Activated gamma-delta T cell (primary cell): ENCODE measurements around the gene TMEM63B.
"Not testable (repeated sequence)": the region's sequence is repeated elsewhere in the genome, so short reads cannot be mapped to it uniquely, and the experiment has no call there.

Experiments
- DNase-seq: peaks from one replicate; lab custom pipeline; 2025; lab: John Stamatoyannopoulos, UW

Gene TMEM63B

GRCh38 chr6:44144536-44144935, 17.2 kb downstream of the TMEM63B start:
- DNase-seq = not testable (repeated sequence)

DNA sequence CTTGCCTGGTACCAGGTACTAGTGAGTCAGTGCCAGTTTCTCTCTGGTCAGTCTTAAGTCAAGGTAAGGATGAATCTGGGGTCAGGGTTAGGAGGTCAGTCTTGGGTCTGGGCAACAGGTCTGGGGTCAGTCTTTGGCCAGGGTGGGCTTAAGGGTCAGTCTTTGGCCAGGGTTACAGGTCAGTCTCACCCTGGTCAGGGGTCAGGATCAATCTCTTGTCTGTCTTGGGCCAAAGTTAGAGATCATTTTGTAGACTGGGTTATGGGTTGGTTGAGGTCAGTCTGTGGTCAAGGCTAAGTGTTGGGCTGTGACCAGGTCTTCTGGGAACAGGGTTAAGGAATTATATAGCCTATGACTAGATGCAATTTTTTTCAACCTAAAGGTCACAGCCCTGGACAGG, 18.5 kb downstream of the TMEM63B start:
- DNase-seq = no peak

GRCh38 chr6:44146685-44147084, 19.3 kb downstream of the TMEM63B start:
- no peak for DNase-seq

DNA sequence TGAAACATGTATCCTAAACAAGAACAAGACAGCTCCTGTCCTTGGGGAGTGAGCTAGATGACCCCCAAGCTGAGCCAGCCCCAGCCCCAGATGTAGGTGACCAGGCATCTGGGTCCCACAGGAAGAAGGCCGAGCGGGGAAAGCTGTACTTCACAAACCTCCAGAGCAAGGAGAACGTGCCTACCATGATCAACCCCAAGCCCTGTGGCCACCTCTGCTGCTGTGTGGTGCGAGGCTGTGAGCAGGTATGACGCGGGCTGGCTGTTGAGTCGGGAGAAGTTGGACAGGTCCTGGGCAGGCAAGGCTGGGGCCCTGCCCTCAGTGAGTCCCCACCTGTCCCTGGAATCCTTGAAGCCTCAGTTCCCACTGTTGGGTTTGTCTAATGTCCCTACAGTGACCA, 19.9 kb downstream of the TMEM63B start:
- DNase-seq = no peak

DNA sequence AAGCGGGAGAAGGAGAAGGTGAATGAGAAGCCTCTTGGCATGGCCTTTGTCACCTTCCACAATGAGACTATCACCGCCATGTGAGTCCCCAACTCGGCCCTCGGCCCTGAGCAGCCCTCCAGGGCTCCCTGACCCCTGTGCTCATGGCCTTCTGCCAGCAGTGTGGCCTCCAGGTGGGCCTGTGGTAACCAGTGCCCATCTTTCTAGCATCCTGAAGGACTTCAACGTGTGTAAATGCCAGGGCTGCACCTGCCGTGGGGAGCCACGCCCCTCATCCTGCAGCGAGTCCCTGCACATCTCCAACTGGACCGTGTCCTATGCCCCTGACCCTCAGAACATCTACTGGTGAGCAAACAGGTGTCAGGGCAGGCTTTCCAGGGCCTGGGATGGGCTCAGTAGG, 21.0 kb downstream of the TMEM63B start:
- no peak for DNase-seq

GRCh38 chr6:44149369-44150012, 22.1 kb downstream of the TMEM63B start:
- no peak for DNase-seq

GRCh38 chr6:44150317-44150917, 23.1 kb downstream of the TMEM63B start:
- no peak for DNase-seq

GRCh38 chr6:44151348-44152108, 24.2 kb downstream of the TMEM63B start:
- peak; percentile 58 for DNase-seq

DNA sequence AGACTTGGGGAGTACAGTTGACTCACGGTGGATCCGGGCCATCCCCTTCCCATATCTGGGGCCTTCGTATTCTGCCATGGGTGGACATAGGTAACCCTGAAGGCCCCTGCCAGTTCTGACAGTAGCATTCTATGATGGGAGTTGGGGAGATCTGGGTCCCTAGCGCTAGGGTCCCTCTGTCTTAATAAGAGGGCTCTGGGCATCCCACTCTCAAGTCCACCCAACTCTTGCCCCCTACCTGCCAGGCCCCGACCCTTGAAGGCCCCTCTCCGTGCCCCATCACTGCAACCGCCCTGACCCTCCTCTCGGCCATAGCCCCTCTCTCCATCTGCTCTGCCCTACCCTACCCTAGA, 24.7 kb downstream of the TMEM63B start:
- no peak for DNase-seq

DNA sequence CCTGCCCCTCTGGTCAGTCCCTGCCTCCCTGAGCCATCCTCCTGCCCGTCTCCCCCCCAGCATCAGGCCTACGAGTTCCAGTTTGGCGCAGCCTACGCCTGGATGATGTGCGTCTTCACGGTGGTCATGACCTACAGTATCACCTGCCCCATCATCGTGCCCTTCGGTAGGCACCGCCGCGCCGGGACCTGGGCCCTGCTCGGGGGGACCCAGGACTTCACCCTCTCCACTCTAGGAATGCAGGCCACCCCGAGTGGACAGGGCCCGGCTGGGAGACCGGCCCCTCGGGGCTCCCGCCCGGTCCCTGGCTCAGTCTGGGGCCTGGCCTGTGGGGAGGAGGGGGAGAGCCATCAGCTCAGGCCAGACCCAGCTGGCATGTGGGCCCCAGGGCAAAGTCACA, 25.2 kb downstream of the TMEM63B start:
- DNase-seq = no peak

GRCh38 chr6:44154067-44154466, 26.7 kb downstream of the TMEM63B start:
- no peak for DNase-seq

GRCh38 chr6:44156494-44157151, 29.3 kb downstream of the TMEM63B start:
- DNase-seq = no peak

- no peak for DNase-seq
These were observed 29.8 kb downstream of the TMEM63B start for GRCh38 chr6:44157152-44157521.

DNA sequence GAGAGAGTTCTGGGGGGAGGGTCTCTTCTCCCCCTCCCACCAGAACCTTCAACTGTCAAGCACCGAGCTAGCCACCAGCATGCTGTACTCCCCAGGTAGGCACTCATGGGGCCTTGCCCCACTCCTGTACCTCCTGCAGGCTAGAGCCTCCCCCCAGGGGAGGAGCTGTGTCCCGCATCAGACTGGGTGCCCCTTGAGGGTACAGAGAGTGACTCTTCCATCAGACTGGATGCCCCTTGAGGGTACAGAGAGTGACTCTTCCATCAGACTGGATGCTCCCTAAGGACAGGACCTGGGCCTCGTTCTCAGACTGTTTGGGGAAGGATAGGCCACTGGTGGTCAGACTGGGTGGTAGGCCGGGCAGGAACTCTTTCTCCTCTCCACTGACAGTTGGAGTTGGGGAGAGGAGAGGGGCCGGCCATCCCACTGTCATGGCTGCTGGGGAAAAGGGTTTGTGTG, 31.4 kb downstream of the TMEM63B start, which contains the start of gene CAPN11:
TSS of gene CAPN11 (plus strand) at position 51 of the 459 bp plus-strand sequence. CDS start at position 80, 29 bp downstream.
- no peak for DNase-seq

- DNase-seq = no peak
These were observed 34.6 kb downstream of the TMEM63B start for GRCh38 chr6:44161997-44162338.

- no peak for DNase-seq
These were observed 35.7 kb downstream of the TMEM63B start for GRCh38 chr6:44162876-44163625.

- no peak for DNase-seq
These were observed 38.8 kb downstream of the TMEM63B start for GRCh38 chr6:44166116-44166515.

DNA sequence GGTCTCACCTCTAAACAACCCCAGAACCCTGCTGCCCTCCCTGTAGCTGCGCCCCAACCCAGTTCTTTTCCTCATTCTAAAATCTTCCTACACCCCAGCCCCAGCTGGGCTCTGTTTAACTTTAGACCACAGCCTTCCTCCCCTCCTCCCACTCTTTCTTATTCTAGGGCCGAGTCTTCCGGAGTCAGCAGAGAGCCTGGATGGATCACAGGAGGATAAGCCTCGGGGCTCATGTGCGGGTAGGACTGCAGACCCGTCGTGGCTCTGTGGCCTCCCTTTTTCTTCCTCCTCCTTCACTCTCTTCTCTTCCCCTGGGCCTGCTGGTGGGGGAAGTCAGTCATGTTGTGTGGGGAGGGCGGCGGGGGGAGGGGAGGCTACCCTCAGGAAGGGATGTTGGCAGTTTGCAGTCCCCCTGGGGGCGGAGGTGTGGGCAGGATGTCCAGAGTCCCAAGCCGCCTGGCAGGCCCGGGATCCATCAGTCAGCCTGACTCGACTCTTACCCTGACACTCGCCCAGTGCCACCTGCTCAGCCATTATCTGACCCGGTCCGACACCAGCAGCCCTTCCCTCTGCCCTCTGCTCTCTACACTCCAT, 39.3 kb downstream of the TMEM63B start:
- DNase-seq = no peak

GRCh38 chr6:44167567-44167966, 40.2 kb downstream of the TMEM63B start:
- DNase-seq = no peak

- no peak for DNase-seq
These were observed 41.8 kb downstream of the TMEM63B start for GRCh38 chr6:44169154-44169553.

DNA sequence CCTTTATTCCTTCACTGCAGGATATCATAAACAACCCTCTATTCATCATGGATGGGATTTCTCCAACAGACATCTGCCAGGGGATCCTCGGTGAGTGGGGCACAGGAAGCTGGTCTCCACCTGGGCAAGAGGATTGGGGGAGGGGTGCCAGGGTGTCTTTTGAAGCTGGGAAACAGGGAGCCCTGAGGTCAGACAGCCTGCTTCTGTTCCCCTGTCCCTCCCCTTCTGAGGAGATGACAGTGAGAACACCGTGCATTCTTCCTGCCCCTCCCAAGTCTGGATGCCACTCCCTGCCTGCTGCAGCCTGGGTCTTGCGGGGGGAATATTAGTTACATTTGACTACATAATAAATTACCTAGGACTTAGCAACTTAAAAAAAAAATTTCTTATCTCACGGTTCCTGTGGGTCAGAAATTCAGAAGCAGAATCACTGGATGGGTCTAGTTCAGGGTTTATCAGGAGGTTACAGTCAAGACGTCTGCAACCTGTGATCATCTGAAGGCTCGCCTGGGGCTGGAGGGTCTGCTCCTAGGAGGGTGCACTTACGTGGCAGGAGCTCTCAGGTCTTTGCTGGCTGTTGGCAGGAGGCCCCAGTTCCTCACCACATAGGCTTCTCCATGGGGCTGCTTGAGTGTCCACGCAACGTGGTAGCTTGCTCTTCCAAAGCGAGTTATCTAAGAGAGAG, 42.7 kb downstream of the TMEM63B start:
- DNase-seq = no peak
